Measurements from ENCODE around the gene HMGCS2.

DNA sequence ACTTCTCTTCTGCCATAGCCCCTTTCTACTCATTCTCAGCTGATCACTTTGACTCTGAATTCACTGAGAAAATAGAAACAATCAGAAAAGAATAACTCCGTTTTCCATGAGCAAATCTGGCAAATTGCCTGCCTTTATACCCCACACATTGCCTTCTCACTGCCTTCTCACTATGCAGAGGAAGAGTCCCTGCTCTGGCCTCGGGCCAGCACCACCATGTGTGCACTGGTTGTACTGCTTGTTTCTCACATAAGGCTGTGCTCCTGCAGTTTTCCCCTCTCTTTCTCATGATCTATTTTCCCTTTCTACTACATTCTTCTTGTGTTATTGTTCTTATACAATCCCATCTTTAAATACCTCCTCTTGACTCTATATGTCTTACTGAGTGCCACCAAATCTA lies 2.3 kb upstream of the HMGCS2 start:
- TF ChIP-seq, protein P1, sequence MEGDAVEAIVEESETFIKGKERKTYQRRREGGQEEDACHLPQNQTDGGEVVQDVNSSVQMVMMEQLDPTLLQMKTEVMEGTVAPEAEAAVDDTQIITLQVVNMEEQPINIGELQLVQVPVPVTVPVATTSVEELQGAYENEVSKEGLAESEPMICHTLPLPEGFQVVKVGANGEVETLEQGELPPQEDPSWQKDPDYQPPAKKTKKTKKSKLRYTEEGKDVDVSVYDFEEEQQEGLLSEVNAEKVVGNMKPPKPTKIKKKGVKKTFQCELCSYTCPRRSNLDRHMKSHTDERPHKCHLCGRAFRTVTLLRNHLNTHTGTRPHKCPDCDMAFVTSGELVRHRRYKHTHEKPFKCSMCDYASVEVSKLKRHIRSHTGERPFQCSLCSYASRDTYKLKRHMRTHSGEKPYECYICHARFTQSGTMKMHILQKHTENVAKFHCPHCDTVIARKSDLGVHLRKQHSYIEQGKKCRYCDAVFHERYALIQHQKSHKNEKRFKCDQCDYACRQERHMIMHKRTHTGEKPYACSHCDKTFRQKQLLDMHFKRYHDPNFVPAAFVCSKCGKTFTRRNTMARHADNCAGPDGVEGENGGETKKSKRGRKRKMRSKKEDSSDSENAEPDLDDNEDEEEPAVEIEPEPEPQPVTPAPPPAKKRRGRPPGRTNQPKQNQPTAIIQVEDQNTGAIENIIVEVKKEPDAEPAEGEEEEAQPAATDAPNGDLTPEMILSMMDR (IDR thresholded peaks at IDR 0.05; ENCODE audit: low read depth, low read length): no peak
- TF ChIP-seq EZH2phosphoT487 (IDR thresholded peaks at IDR 0.05; ENCODE audit: low read depth): no peak

Data from OCI-LY3 (cell line).